ENCODE results near the gene POLR1A. TPM values are rescaled to one million over a fixed set of nuclear protein-coding genes. Genes with fewer than 3 reads are reported as not detected.

Gene POLR1A
- total and polyA plus RNA-seq, 2 donors (not counting 3 experiments of a cell fraction or from before 2014, with no cell fraction given) = 7.6 to 40.7 TPM

DNA sequence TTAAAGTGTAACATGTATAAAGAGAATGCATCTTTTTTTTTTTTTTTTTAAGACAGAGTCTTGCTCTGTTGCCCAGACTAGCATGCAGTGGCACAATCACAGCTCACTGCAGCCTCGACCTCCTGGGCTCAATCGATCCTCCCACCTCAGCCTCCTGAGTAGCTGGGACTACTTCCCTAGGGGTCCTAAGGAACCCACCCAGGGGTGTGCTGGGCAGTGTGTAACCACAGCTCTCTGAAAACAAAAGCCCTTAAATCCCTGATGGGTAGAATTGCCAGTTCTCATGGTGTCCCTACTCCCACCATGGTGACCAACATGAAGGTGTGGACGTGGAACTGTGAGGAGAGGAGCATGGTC, 111.3 kb downstream of the POLR1A start:
- dilution Hi-C loops (cut with MboI; ENCODE audit: extremely low pct_ligation_motif_present, low sequenced_read_pairs) = no loop called here
- FAIRE-seq (no peak), DNase-seq (ENCODE audit: low read depth, low spot score) (no peak)
- no peaks in the 10 kb centered on the region for H3K79me2 ChIP-seq (ENCODE audit: control insufficient read depth, insufficient read depth, low read length)
- H3K4me1 ChIP-seq (ENCODE audit: control insufficient read depth, extremely low read depth, insufficient read depth, low read length) = peaks cover 3% of the 10 kb centered on the region
- CTCF ChIA-PET = interaction anchor here (1.8 kb wide), 1 partner anchor 167 kb away, joined by 9 read pairs; no protein-coding TSS in a partner anchor
- no TSS peak for BruUV-seq (replicated peaks)
- no peaks in the 10 kb centered on the region for H4K20me1 ChIP-seq (replicated peaks; ENCODE audit: control insufficient read depth, extremely low read depth, insufficient read depth, low read length)
- no peak overlapping the region for H3K9ac ChIP-seq (replicated peaks; ENCODE audit: extremely low read depth, insufficient read depth, low read length)
- no peaks in the 10 kb centered on the region for H3K9me1 ChIP-seq (replicated peaks; ENCODE audit: control insufficient read depth, extremely low read depth, insufficient read depth, low read length)
- H3K27me3 ChIP-seq (ENCODE audit: control insufficient read depth in 2 of 2, insufficient read depth in 2 of 2, low read length in 2 of 2) = no peaks in the 10 kb centered on the region
- POLR2A ChIA-PET = no interaction called here
- H3K4me2 ChIP-seq (ENCODE audit: insufficient read depth, low read length) = no peak overlapping the region
- H3K4me3 ChIP-seq (replicated peaks in 1 of 3; ENCODE audit: insufficient read depth in 1 of 3, low read depth in 1 of 3, low read length in 3 of 3) = no peak overlapping the region
- H3K9me3 ChIP-seq (replicated peaks; ENCODE audit: control insufficient read depth, insufficient read depth, low read length) = no peaks in the 10 kb centered on the region
- intact Hi-C loops (cut with micrococcal nuclease) = no loop called here
- H3K27ac ChIP-seq (ENCODE audit: insufficient read depth, low read depth, low read length) = no peak overlapping the region
- H3K36me3 ChIP-seq (ENCODE audit: control insufficient read depth in 2 of 2, extremely low read depth in 1 of 2, insufficient read depth in 2 of 2, low read length in 2 of 2) = no peaks in the 10 kb centered on the region
- TF ChIP-seq JUN (IDR thresholded peaks at IDR 0.05; ENCODE audit: borderline replicate concordance, insufficient read depth, insufficient read length, low read depth) = no peak
- TF ChIP-seq MYC (IDR thresholded peaks at IDR 0.05; ENCODE audit: low read depth, low read length) = no peak
- TF ChIP-seq POLR2AphosphoS5 (IDR thresholded peaks at IDR 0.05; ENCODE audit: insufficient read depth, low read depth, low read length) = no peak
- no peak for TF ChIP-seq FOS (IDR thresholded peaks at IDR 0.05; ENCODE audit: borderline replicate concordance, insufficient read depth, low read length)
- TF ChIP-seq GATA2 (IDR thresholded peaks at IDR 0.05; ENCODE audit: insufficient read depth, insufficient read length, low read depth, low read length) = no peak
- TF ChIP-seq, protein P1, sequence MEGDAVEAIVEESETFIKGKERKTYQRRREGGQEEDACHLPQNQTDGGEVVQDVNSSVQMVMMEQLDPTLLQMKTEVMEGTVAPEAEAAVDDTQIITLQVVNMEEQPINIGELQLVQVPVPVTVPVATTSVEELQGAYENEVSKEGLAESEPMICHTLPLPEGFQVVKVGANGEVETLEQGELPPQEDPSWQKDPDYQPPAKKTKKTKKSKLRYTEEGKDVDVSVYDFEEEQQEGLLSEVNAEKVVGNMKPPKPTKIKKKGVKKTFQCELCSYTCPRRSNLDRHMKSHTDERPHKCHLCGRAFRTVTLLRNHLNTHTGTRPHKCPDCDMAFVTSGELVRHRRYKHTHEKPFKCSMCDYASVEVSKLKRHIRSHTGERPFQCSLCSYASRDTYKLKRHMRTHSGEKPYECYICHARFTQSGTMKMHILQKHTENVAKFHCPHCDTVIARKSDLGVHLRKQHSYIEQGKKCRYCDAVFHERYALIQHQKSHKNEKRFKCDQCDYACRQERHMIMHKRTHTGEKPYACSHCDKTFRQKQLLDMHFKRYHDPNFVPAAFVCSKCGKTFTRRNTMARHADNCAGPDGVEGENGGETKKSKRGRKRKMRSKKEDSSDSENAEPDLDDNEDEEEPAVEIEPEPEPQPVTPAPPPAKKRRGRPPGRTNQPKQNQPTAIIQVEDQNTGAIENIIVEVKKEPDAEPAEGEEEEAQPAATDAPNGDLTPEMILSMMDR (IDR thresholded peaks at IDR 0.05; ENCODE audit: extremely low read depth in 1 of 2, insufficient read depth in 1 of 2, low read depth in 1 of 2, low read length in 2 of 2) = no peak
- TF ChIP-seq EZH2 (IDR thresholded peaks at IDR 0.05; ENCODE audit: borderline replicate concordance, low read depth, low read length, severe bottlenecking) = no peak
- TF ChIP-seq, protein P2, sequence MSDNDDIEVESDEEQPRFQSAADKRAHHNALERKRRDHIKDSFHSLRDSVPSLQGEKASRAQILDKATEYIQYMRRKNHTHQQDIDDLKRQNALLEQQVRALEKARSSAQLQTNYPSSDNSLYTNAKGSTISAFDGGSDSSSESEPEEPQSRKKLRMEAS (IDR thresholded peaks at IDR 0.05; ENCODE audit: insufficient read depth, insufficient read length) = no peak
- no peak for TF ChIP-seq POLR2A (IDR thresholded peaks at IDR 0.05; ENCODE audit: low read depth, low read length)
- no peak overlapping the region for H2AFZ ChIP-seq (ENCODE audit: low read depth, low read length)

Data from endothelial cell of umbilical vein (primary cell).